Lung (tissue), 12 donors: ENCODE results near the gene TSPAN14. TPM values are rescaled to one million over a fixed set of nuclear protein-coding genes. Genes with fewer than 3 reads are reported as not detected.

Experiments
- ATAC-seq: fragments of 200-7000 bp; cut with Tn5 transposase; one replicate; pipeline ENCODE4 v1.9.1; 2020; ENCODE audit warnings: moderate number of reproducible peaks; ENCODE audit not compliant: insufficient read depth, low FRiP score
- DNase-seq, 3 donors: peaks; one replicate each; pipeline ENCODE4 v3.0.0-alpha.2; 2013 to 2017
- H3K27ac ChIP-seq, 2 donors: one replicate each; pipeline ENCODE4 v1.5.1; 2013; ENCODE audit warnings: mild to moderate bottlenecking in 2 of 2, moderate library complexity in 2 of 2, control low read depth in 1 of 2, inconsistent platforms in 1 of 2, low read depth in 1 of 2, low read length in 1 of 2
- H3K27me3 ChIP-seq, 3 donors: one replicate each; pipeline ENCODE4 v1.5.1; 2013; ENCODE audit warnings: low read length in 2 of 3; ENCODE audit not compliant: control insufficient read depth in 3 of 3, insufficient read depth in 3 of 3
- H3K36me3 ChIP-seq, 4 donors: one replicate each; pipeline ENCODE4 v1.5.1; 2013; ENCODE audit warnings: low read length in 4 of 4, mild to moderate bottlenecking in 1 of 4, moderate library complexity in 1 of 4; ENCODE audit not compliant: control insufficient read depth in 4 of 4, insufficient read depth in 4 of 4
- H3K4me1 ChIP-seq, 5 donors: one replicate each; pipeline ENCODE4 v1.5.1; 2013; ENCODE audit warnings: low read length in 5 of 5, mild to moderate bottlenecking in 2 of 5, moderate library complexity in 1 of 5; ENCODE audit not compliant: control insufficient read depth in 5 of 5, insufficient read depth in 5 of 5
- H3K4me3 ChIP-seq: one replicate; pipeline ENCODE4 v1.5.1; 2013; ENCODE audit warnings: mild to moderate bottlenecking, control low read depth, moderate library complexity
- H3K9ac ChIP-seq, 2 donors: one replicate each; pipeline ENCODE4 v1.5.1; 2013; ENCODE audit warnings: low read length in 2 of 2, control low read depth in 1 of 2; ENCODE audit not compliant: insufficient read depth in 1 of 2
- H3K9me3 ChIP-seq, 4 donors: one replicate each; pipeline ENCODE4 v1.5.1; 2013; ENCODE audit warnings: low read length in 3 of 4, mild to moderate bottlenecking in 1 of 4, moderate library complexity in 1 of 4; ENCODE audit not compliant: control insufficient read depth in 4 of 4, insufficient read depth in 3 of 4
- CTCF ChIP-seq: IDR thresholded peaks from 2 replicates; pipeline ENCODE4 v1.5.1; 2012; ENCODE audit warnings: mild to moderate bottlenecking; ENCODE audit errors: control extremely low read depth, extremely low read depth
- WGBS, 2 donors: extraction: QIAGEN DNeasy Blood & Tissue Kit; methylation state at CpG; one replicate each; pipeline ENCODE4 v1.1.7; 2013; 5-methylcytosine and 5-hydroxymethylcytosine counted together
- polyA plus RNA-seq, 2 donors: library from polyadenylated mRNA; stranded (reverse); fragments of 200-250 nt; gene quantifications; one replicate each; pipeline ENCODE4 v1.2.1, GENCODE V29; 2013
- total RNA-seq, 2 donors: library from RNA; depleted of rRNA in 1 of 2; stranded (reverse); fragments of >200 nt in 1 of 2; gene quantifications; one replicate each; pipeline ENCODE4 v1.2.1, GENCODE V29; 2014 to 2021
- donor health status: control.
- donor health status: control.
- donor health status: Bipolar disorder and iron deficiency.
- donor health status: healthy.
- donor health status: DM: yes; HTN: yes; CAD: no.

Gene TSPAN14
- total and polyA plus RNA-seq, 4 donors: 40.9 to 187 (median 116) TPM

GRCh38 chr10:80447436-80448190 lies 6.5 kb upstream of the TSPAN14 start:
- ATAC-seq (no peak), DNase-seq (no peak)
- Histone ChIP-seq H3K27ac (no peak overlapping the region), H3K9me3 (no peaks in the 10 kb centered on the region), H3K27me3 (no peaks in the 10 kb centered on the region), H3K36me3 (no peaks in the 10 kb centered on the region), H3K4me1 (peaks cover 0 to 15% (median 0%) of the 10 kb centered on the region in 5 donors), H3K4me3 (no peak overlapping the region), H3K9ac (no peak overlapping the region)
- TF ChIP-seq CTCF: no peak
- 57 to 68% methylated on average over 7 of the region's 7 CpGs for WGBS, 2 donors

GRCh38 chr10:80448209-80448942 lies 5.7 kb upstream of the TSPAN14 start:
- no peak for TF ChIP-seq CTCF
- H3K9ac ChIP-seq: no peak overlapping the region
- H3K4me3 ChIP-seq: no peak overlapping the region
- peak overlapping the region in 1 of 2 donors; percentile 48 for H3K27ac ChIP-seq
- no peak for ATAC-seq
- H3K9me3 ChIP-seq: no peaks in the 10 kb centered on the region
- no peaks in the 10 kb centered on the region for H3K27me3 ChIP-seq
- peaks cover 0 to 9% (median 2%) of the 10 kb centered on the region in 5 donors for H3K4me1 ChIP-seq
- no peak for DNase-seq
- 78 to 89% methylated on average over 4 of the region's 4 CpGs for WGBS, 2 donors
- no peaks in the 10 kb centered on the region for H3K36me3 ChIP-seq

- no peak overlapping the region for H3K9ac ChIP-seq
- peaks cover 0 to 5% (median 1%) of the 10 kb centered on the region in 5 donors for H3K4me1 ChIP-seq
- no peak overlapping the region for H3K4me3 ChIP-seq
- peak overlapping the region in 1 of 2 donors; percentile 33 for H3K27ac ChIP-seq
- TF ChIP-seq CTCF: no peak
- WGBS, 2 donors: 74 to 81% methylated on average over 2 of the region's 2 CpGs
- DNase-seq: peak in 1 of 3 donors; percentile 52
- no peaks in the 10 kb centered on the region for H3K27me3 ChIP-seq
- no peaks in the 10 kb centered on the region for H3K9me3 ChIP-seq
- ATAC-seq: no peak
- H3K36me3 ChIP-seq: no peaks in the 10 kb centered on the region
Measured at GRCh38 chr10:80449520-80449919, 4.6 kb upstream of the TSPAN14 start.
